Measurements from ENCODE around the gene AMD1.

The AMD1 gene

DNA sequence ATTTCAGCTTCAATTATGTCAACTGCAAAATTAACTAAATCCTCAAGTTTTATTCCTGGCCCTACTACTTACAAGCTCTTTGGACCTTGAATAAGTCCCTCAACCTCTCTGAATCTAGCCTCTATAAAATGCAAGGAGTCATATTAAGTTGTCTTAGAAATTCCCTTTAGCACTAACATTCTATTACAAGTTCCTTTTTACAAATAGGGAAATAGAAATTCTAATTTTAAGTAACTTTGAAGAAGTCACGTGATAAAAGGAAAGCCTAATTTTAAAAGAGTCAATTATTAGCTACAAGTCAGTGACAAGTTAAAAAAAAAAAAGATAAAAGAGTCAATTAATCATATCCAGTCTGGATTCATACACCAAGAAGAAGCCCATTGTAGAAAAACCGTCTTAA lies 59.3 kb downstream of the AMD1 start:
- no peak overlapping the region for H3K27ac ChIP-seq
- DNase-seq (ENCODE audit: low read depth, low spot score), result no peak

DNA sequence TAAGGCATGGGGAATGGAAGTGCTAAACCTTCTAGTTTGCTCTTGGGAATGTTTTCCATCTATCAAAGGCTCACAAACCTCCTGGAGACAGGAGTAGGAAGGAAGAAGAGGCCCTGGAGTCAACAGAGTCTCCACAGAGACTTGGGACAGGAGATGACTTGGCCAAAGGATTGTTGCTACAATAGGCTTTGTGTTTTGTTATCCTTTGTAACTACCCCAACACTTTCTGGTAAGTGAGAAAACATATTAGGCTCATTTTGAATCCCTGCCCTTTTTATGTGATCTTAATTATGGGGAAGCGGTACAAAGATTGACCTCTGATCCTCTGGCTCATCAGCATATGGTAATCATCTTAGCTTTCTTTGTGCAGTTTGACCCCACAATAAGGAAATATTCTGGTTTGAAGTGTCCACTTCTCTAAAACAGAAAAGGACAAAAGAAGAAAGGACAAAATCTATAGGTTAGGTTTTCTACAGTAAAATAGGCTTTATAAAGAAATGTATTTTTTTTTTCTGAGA lies 59.9 kb downstream of the AMD1 start:
- no peak for DNase-seq (ENCODE audit: low read depth, low spot score)
- H3K27ac ChIP-seq, result no peak overlapping the region

DNA sequence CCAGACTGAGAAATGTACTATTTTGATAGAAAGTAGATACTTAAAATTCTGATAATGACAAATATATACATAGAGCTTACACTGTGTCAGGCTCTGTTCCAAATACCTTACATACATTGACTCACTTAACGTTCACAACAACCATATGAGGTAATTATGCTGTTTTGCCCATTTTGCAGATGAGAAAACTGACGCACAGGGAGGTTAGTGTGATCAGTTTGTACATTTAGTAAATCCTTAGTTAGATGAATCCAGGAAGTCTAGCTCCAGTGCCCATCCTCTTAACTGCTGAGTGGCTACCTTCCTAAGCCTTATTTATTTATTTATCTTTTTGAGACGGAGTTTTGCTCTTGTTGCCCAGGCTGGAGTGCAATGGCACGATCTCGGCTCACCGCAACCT lies 60.6 kb downstream of the AMD1 start:
- no peak overlapping the region for H3K27ac ChIP-seq
- DNase-seq (ENCODE audit: low read depth, low spot score), result no peak

DNA sequence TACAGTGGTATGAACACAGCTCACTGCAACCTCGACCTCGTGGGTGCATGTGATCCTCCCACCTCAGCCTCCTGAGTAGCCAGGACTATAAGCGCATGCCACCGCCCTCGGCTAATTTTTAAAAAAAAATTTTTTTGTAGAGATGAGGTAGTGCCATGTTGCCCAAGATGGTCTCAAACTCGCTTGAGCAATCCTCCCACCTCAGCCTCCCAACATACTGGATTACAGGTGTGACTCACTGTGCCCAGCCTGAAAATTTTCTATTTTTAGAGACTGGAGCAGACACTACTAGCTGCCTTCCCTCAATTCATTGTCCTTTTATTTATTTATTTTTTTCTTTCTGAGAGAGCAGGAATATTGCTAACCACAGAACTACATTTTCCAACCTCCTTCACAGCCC lies 63.6 kb downstream of the AMD1 start:
- no peak overlapping the region for H3K27ac ChIP-seq
- DNase-seq (ENCODE audit: low read depth, low spot score), result no peak

DNA sequence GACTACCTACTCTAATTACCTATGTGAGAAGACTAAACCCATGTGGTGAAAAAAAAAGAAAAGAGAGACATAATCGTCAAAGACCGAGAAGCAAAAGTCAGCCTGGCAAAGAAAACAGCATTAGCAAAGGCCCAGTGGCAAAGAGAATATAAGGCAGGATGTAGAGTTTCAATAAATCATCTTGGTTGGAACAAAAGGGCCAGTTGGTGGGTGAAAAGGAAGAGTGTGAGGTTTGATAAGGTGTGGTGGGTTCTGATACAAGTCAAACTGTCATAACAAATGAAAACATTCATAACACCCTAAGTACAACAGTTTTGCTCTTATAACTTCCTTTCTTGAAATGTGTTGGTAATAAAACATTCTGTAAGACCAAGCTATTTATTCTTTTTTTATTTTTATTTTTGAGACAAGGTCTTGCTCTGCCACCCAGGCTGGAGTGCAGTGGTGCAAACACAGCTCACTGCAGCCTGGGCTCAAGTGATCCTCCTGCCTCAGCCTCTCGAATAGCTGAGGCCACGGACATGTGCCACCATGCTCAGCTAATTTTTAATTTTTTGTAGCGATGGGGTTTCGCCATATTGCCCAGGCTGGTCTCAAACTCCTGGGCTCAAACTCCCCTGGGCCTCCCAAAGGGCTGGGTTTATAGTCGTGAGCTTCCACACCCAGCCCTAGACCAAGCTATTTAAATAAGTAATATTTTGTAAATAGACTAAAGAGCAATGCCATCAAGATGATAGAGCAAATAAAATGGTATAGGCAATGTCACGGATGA lies 65.0 kb downstream of the AMD1 start:
- no peak overlapping the region for H3K27ac ChIP-seq
- DNase-seq (ENCODE audit: low read depth, low spot score), result no peak

DNA sequence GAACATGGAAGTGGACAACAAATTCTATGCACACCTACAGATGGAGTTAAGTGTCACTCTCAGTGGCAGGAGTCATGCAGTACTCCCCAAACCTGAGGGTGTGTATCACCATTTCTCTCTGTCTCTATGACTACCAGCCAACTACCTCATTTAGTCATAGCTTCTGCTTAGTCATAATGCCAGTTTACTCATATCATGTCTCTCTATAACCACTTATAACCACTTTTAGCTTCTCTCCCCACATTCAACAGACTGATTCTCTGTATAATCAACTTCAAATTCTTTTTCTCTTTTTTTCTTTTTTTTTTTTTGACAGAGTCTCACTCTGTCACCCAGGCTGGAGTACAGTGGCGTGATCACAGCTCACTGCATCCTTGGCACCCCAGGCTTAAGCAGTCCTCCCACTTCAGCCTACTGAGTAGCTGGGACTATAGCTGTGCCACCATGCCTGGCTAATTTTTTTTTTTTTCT lies 70.1 kb downstream of the AMD1 start:
- peak overlapping the region; percentile 69 for H3K27ac ChIP-seq
- DNase-seq (ENCODE audit: low read depth, low spot score), result peak; percentile 87
